Measurements from ENCODE around the gene TREH. TPM values are rescaled to one million over a fixed set of nuclear protein-coding genes. Genes with fewer than 3 reads are reported as not detected.

TREH gene
- total and polyA plus RNA-seq, 2 experiments from 2014 or later: 0.36 TPM; not detected in 1

GRCh38 chr11:118653684-118654390 lies 25.6 kb downstream of the TREH start:
- H3K36me3 Mint-ChIP-seq (ENCODE audit: low read depth): peaks cover 43% of the 10 kb centered on the region
- 0 out of 2 replicates have a peak, but pooled peaks cover 12% of the 10 kb centered on the region for H3K36me3 ChIP-seq (ENCODE audit: insufficient read depth)
- peaks cover 13% of the 10 kb centered on the region for H4K20me1 ChIP-seq (replicated peaks; ENCODE audit: insufficient read depth)

More at GRCh38 chr11:118653684-118654390, 25.6 kb downstream of the TREH start:
- Histone ChIP-seq H3K4me3 (no peak overlapping the region), H3K27me3 (ENCODE audit: insufficient read depth) (no peaks in the 10 kb centered on the region), H3K27ac (ENCODE audit: low read depth) (no peak overlapping the region), H3K79me2 (replicated peaks; ENCODE audit: insufficient read depth) (no peaks in the 10 kb centered on the region), H2AFZ (no peak overlapping the region), H3K4me2 (no peak overlapping the region), H3K4me1 (ENCODE audit: insufficient read depth) (peaks cover 3% of the 10 kb centered on the region; the same call in 1 of the 2 replicates), H3K9me2 (ENCODE audit: insufficient read depth) (no peaks in the 10 kb centered on the region), H3F3A (replicated peaks; ENCODE audit: low read depth) (peaks cover 7% of the 10 kb centered on the region; the same call in 1 of the 2 replicates)
- Mint-ChIP-seq H3K9me3 (no peaks in the 10 kb centered on the region), H3K27me3 (ENCODE audit: insufficient read depth, low read depth, poor library complexity) (peaks cover 13% of the 10 kb centered on the region), H3K4me1 (peaks cover 15% of the 10 kb centered on the region), H3K4me3 (no peak overlapping the region), H3K27ac (no peak overlapping the region)
- DNase-seq (ENCODE audit: low spot score) (no peak), ATAC-seq (no peak)
- no peak for TF ChIP-seq REST (IDR thresholded peaks at IDR 0.05; ENCODE audit: unreplicated experiment)
- no peak for TF ChIP-seq NANOG (IDR thresholded peaks at IDR 0.05; ENCODE audit: borderline replicate concordance)
- TF ChIP-seq STAT1 (IDR thresholded peaks at IDR 0.05; ENCODE audit: unreplicated experiment): no peak
- TF ChIP-seq ZNF114 (CRISPR knock-in tag; IDR thresholded peaks at IDR 0.05): no peak
- TF ChIP-seq EZH2 (IDR thresholded peaks at IDR 0.05; ENCODE audit: low read depth, unreplicated experiment): no peak
- no peak for TF ChIP-seq ZNF331 (CRISPR knock-in tag; IDR thresholded peaks at IDR 0.05; ENCODE audit: low read depth)
- TF ChIP-seq JUNB (IDR thresholded peaks at IDR 0.05; ENCODE audit: unreplicated experiment): no peak
- TF ChIP-seq ZNF462 (CRISPR knock-in tag; IDR thresholded peaks at IDR 0.05): no peak
- no peak for TF ChIP-seq CTCF (conservative IDR thresholded peaks at IDR 0.05; ENCODE audit: low read depth in 2 of 2)
- TF ChIP-seq, protein P1, sequence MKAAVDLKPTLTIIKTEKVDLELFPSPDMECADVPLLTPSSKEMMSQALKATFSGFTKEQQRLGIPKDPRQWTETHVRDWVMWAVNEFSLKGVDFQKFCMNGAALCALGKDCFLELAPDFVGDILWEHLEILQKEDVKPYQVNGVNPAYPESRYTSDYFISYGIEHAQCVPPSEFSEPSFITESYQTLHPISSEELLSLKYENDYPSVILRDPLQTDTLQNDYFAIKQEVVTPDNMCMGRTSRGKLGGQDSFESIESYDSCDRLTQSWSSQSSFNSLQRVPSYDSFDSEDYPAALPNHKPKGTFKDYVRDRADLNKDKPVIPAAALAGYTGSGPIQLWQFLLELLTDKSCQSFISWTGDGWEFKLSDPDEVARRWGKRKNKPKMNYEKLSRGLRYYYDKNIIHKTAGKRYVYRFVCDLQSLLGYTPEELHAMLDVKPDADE (IDR thresholded peaks at IDR 0.05): no peak
- TF ChIP-seq POLR2AphosphoS5 (IDR thresholded peaks at IDR 0.05; ENCODE audit: low read depth): no peak
- TF ChIP-seq EZH2phosphoT487 (IDR thresholded peaks at IDR 0.05; ENCODE audit: unreplicated experiment): no peak
- no peak for TF ChIP-seq CREB1 (CRISPR knock-in tag; IDR thresholded peaks at IDR 0.05; ENCODE audit: low read depth)
